CD8-positive, alpha-beta memory T cell (primary cell): ENCODE measurements around the gene ASTN2. TPM values are rescaled to one million over a fixed set of nuclear protein-coding genes. Genes with fewer than 3 reads are reported as not detected.

Source experiments
- CTCF ChIA-PET: fragments of 350-600 bp; sonication (Branson Sonifier 250); formaldehyde crosslinking; loops from one replicate; lab custom pipeline; 2021; ENCODE audit warnings: antibody characterized with exemption; lab: Charles Lee
- POLR2A ChIA-PET: fragments of 350-600 bp; sonication (Branson Sonifier 250); formaldehyde crosslinking; loops from one replicate; lab custom pipeline; 2021; ENCODE audit warnings: antibody characterized with exemption; lab: Charles Lee
- DNase-seq, 5 donors: peaks; one replicate each; pipeline versions ENCODE4 v3.0.0 to v3.0.0-alpha.2; 2020 to 2022; ENCODE audit warnings: mixed read lengths in 1 of 5
- H3K27ac ChIP-seq: one replicate; pipeline ENCODE4 v1.7.0; 2013; ENCODE audit warnings: low read depth, mild to moderate bottlenecking, low read length, moderate library complexity
- H3K27me3 ChIP-seq: 2 replicates; pipeline ENCODE4 v1.7.0; 2013; ENCODE audit warnings: low read length, mild to moderate bottlenecking; ENCODE audit not compliant: insufficient read depth, poor library complexity, severe bottlenecking
- H3K36me3 ChIP-seq: 2 replicates; pipeline ENCODE4 v1.7.0; 2013; ENCODE audit warnings: mild to moderate bottlenecking, low read length, moderate library complexity; ENCODE audit not compliant: insufficient read depth
- H3K4me1 ChIP-seq: 2 replicates; pipeline ENCODE4 v1.7.0; 2013; ENCODE audit warnings: mild to moderate bottlenecking, low read length, moderate library complexity; ENCODE audit not compliant: insufficient read depth
- H3K4me3 ChIP-seq: 2 replicates; pipeline ENCODE4 v1.7.0; 2013; ENCODE audit warnings: mild to moderate bottlenecking, low read length
- H3K9me3 ChIP-seq: 2 replicates; pipeline ENCODE4 v1.7.0; 2013; ENCODE audit warnings: mild to moderate bottlenecking, low read length
- H3K27ac Mint-ChIP-seq, 8 donors: one replicate each; pipeline ENCODE4 v1.8.0; 2020 to 2021; ENCODE audit warnings: mixed read lengths in 8 of 8, mild to moderate bottlenecking in 6 of 8, inconsistent platforms in 3 of 8, moderate library complexity in 3 of 8
- H3K27me3 Mint-ChIP-seq, 2 donors: one replicate each; pipeline ENCODE4 v1.8.0; 2020 to 2021; ENCODE audit warnings: mixed read lengths in 2 of 2, mild to moderate bottlenecking in 1 of 2, moderate library complexity in 1 of 2
- H3K36me3 Mint-ChIP-seq, 3 donors: one replicate each; pipeline ENCODE4 v1.8.0; 2020 to 2021; ENCODE audit warnings: mixed read lengths in 3 of 3, inconsistent platforms in 1 of 3, mild to moderate bottlenecking in 1 of 3
- H3K4me1 Mint-ChIP-seq, 3 donors: one replicate each; pipeline ENCODE4 v1.8.0; 2020 to 2021; ENCODE audit warnings: mixed read lengths in 3 of 3, inconsistent platforms in 1 of 3, mild to moderate bottlenecking in 1 of 3
- H3K4me3 Mint-ChIP-seq, 7 donors: one replicate each; pipeline ENCODE4 v1.8.0; 2020 to 2021; ENCODE audit warnings: mixed read lengths in 7 of 7, mild to moderate bottlenecking in 6 of 7, moderate library complexity in 4 of 7, inconsistent platforms in 2 of 7
- H3K9me3 Mint-ChIP-seq, 5 donors: one replicate each; pipeline ENCODE4 v1.8.0; 2020 to 2022; ENCODE audit warnings: mixed read lengths in 5 of 5, mild to moderate bottlenecking in 3 of 5, moderate library complexity in 2 of 5, inconsistent platforms in 1 of 5
- polyA plus RNA-seq: library from polyadenylated mRNA; unstranded; fragments of 300-500 nt; fragmentation: Illumina TruSeq; gene quantifications from one replicate; pipeline ENCODE4 v1.2.3, GENCODE V29; 2021
- total RNA-seq, 2 experiments: library from RNA; stranded (reverse); gene quantifications; one replicate each; pipeline ENCODE4 v1.2.3, GENCODE V29; 2021

The ASTN2 gene
- total and polyA plus RNA-seq, 3 experiments from 2014 or later, result 4.1 to 4.8 (median 4.2) TPM

- DNase-seq, result no peak
- H3K9me3 Mint-ChIP-seq, result peaks cover 0 to 6% (median 0%) of the 10 kb centered on the region in 5 donors
- Histone ChIP-seq H3K36me3 (no peaks in the 10 kb centered on the region), H3K4me3 (no peak overlapping the region), H3K4me1 (no peaks in the 10 kb centered on the region), H3K9me3 (no peaks in the 10 kb centered on the region), H3K27ac (no peak overlapping the region), H3K27me3 (no peaks in the 10 kb centered on the region)
- H3K36me3 Mint-ChIP-seq, result no peaks in the 10 kb centered on the region
- ChIA-PET POLR2A (no interaction called here), CTCF (no interaction called here)
- no peaks in the 10 kb centered on the region for H3K27me3 Mint-ChIP-seq
- no peak overlapping the region for H3K4me3 Mint-ChIP-seq
- no peak overlapping the region for H3K27ac Mint-ChIP-seq
- H3K4me1 Mint-ChIP-seq, result no peaks in the 10 kb centered on the region
Measured at GRCh38 chr9:117050007-117050406, 364.9 kb downstream of the ASTN2 start.

- no peaks in the 10 kb centered on the region for H3K27me3 ChIP-seq
- H3K4me3 ChIP-seq, result no peak overlapping the region
- Mint-ChIP-seq H3K4me3 (no peak overlapping the region), H3K36me3 (no peaks in the 10 kb centered on the region), H3K9me3 (peaks cover 0 to 5% (median 0%) of the 10 kb centered on the region in 5 donors), H3K4me1 (no peaks in the 10 kb centered on the region), H3K27ac (no peak overlapping the region), H3K27me3 (no peaks in the 10 kb centered on the region)
- DNase-seq, result no peak
- no peaks in the 10 kb centered on the region for H3K36me3 ChIP-seq
- no peaks in the 10 kb centered on the region for H3K4me1 ChIP-seq
- H3K27ac ChIP-seq, result no peak overlapping the region
- POLR2A ChIA-PET, result no interaction called here
- CTCF ChIA-PET, result no interaction called here
- no peaks in the 10 kb centered on the region for H3K9me3 ChIP-seq
Measured at GRCh38 chr9:117046666-117047327, 368.1 kb downstream of the ASTN2 start.

- no peaks in the 10 kb centered on the region for H3K36me3 Mint-ChIP-seq
- H3K27ac ChIP-seq, result no peak overlapping the region
- no peaks in the 10 kb centered on the region for H3K27me3 ChIP-seq
- H3K4me1 Mint-ChIP-seq, result no peaks in the 10 kb centered on the region
- no peak for DNase-seq
- H3K27ac Mint-ChIP-seq, result no peak overlapping the region
- no peaks in the 10 kb centered on the region for H3K27me3 Mint-ChIP-seq
- H3K9me3 ChIP-seq, result no peaks in the 10 kb centered on the region
- no peaks in the 10 kb centered on the region for H3K36me3 ChIP-seq
- H3K4me3 ChIP-seq, result no peak overlapping the region
- H3K9me3 Mint-ChIP-seq, result peaks cover 0 to 2% (median 0%) of the 10 kb centered on the region in 5 donors
- CTCF ChIA-PET, result no interaction called here
- no peak overlapping the region for H3K4me3 Mint-ChIP-seq
- POLR2A ChIA-PET, result no interaction called here
- H3K4me1 ChIP-seq, result no peaks in the 10 kb centered on the region
Measured at GRCh38 chr9:117044241-117044640, 370.6 kb downstream of the ASTN2 start.

- H3K9me3 ChIP-seq, result no peaks in the 10 kb centered on the region
- no peak for DNase-seq
- no peaks in the 10 kb centered on the region for H3K27me3 ChIP-seq
- ChIA-PET POLR2A (no interaction called here), CTCF (no interaction called here)
- H3K36me3 ChIP-seq, result no peaks in the 10 kb centered on the region
- Mint-ChIP-seq H3K4me1 (no peaks in the 10 kb centered on the region), H3K27me3 (no peaks in the 10 kb centered on the region), H3K27ac (no peak overlapping the region), H3K36me3 (no peaks in the 10 kb centered on the region), H3K9me3 (peaks cover 0 to 3% (median 2%) of the 10 kb centered on the region in 5 donors), H3K4me3 (no peak overlapping the region)
- no peak overlapping the region for H3K4me3 ChIP-seq
- H3K27ac ChIP-seq, result no peak overlapping the region
- H3K4me1 ChIP-seq, result no peaks in the 10 kb centered on the region
Measured at GRCh38 chr9:117043159-117043558, 371.7 kb downstream of the ASTN2 start.

GRCh38 chr9:117035546-117035945, 379.3 kb downstream of the ASTN2 start:
- no peak for DNase-seq
- Mint-ChIP-seq H3K27me3 (peaks cover 0 to 2% of the 10 kb centered on the region in 2 donors), H3K4me1 (no peaks in the 10 kb centered on the region), H3K4me3 (no peak overlapping the region), H3K9me3 (peaks cover 0 to 10% (median 2%) of the 10 kb centered on the region in 5 donors), H3K36me3 (no peaks in the 10 kb centered on the region), H3K27ac (no peak overlapping the region)
- ChIA-PET POLR2A (no interaction called here), CTCF (interaction anchor here (0.9 kb wide), 1 partner anchor 9 kb away, joined by 3 read pairs; no protein-coding TSS in a partner anchor)
- Histone ChIP-seq H3K4me1 (no peaks in the 10 kb centered on the region), H3K9me3 (no peaks in the 10 kb centered on the region), H3K4me3 (no peak overlapping the region), H3K27me3 (no peaks in the 10 kb centered on the region), H3K36me3 (no peaks in the 10 kb centered on the region), H3K27ac (no peak overlapping the region)

- Histone ChIP-seq H3K4me1 (no peaks in the 10 kb centered on the region), H3K27me3 (no peaks in the 10 kb centered on the region), H3K4me3 (no peak overlapping the region), H3K27ac (no peak overlapping the region), H3K9me3 (no peaks in the 10 kb centered on the region), H3K36me3 (no peaks in the 10 kb centered on the region)
- CTCF ChIA-PET, result interaction anchor here (0.9 kb wide), 1 partner anchor 8 kb away, joined by 3 read pairs; no protein-coding TSS in a partner anchor
- H3K9me3 Mint-ChIP-seq, result peaks cover 0 to 10% (median 2%) of the 10 kb centered on the region in 5 donors
- no peaks in the 10 kb centered on the region for H3K36me3 Mint-ChIP-seq
- no peak overlapping the region for H3K4me3 Mint-ChIP-seq
- peaks cover 0 to 2% of the 10 kb centered on the region in 2 donors for H3K27me3 Mint-ChIP-seq
- POLR2A ChIA-PET, result no interaction called here
- no peak overlapping the region for H3K27ac Mint-ChIP-seq
- DNase-seq, result no peak
- no peaks in the 10 kb centered on the region for H3K4me1 Mint-ChIP-seq
Measured at GRCh38 chr9:117034866-117035265, 380.0 kb downstream of the ASTN2 start.

GRCh38 chr9:117030254-117030768, 384.5 kb downstream of the ASTN2 start:
- H3K36me3 Mint-ChIP-seq, result no peaks in the 10 kb centered on the region
- CTCF ChIA-PET, result no interaction called here

GRCh38 chr9:117029341-117029740, 385.5 kb downstream of the ASTN2 start:
- Histone ChIP-seq H3K4me1 (no peaks in the 10 kb centered on the region), H3K27me3 (no peaks in the 10 kb centered on the region), H3K4me3 (no peak overlapping the region), H3K9me3 (no peaks in the 10 kb centered on the region), H3K27ac (no peak overlapping the region), H3K36me3 (no peaks in the 10 kb centered on the region)
- no peak for DNase-seq
- Mint-ChIP-seq H3K36me3 (no peaks in the 10 kb centered on the region), H3K4me3 (no peak overlapping the region), H3K27ac (peak overlapping the region in 1 of 8 donors; percentile 77), H3K9me3 (peaks cover 0 to 9% (median 4%) of the 10 kb centered on the region in 5 donors), H3K4me1 (no peaks in the 10 kb centered on the region), H3K27me3 (no peaks in the 10 kb centered on the region)
- POLR2A ChIA-PET, result no interaction called here
- CTCF ChIA-PET, result no interaction called here

More at GRCh38 chr9:117030254-117030768, 384.5 kb downstream of the ASTN2 start:
- POLR2A ChIA-PET, result no interaction called here
- Mint-ChIP-seq H3K9me3 (peaks cover 0 to 7% (median 4%) of the 10 kb centered on the region in 5 donors), H3K4me3 (no peak overlapping the region), H3K27ac (no peak overlapping the region), H3K4me1 (no peaks in the 10 kb centered on the region), H3K27me3 (no peaks in the 10 kb centered on the region)
- Histone ChIP-seq H3K9me3 (no peaks in the 10 kb centered on the region), H3K4me1 (no peaks in the 10 kb centered on the region), H3K4me3 (no peak overlapping the region), H3K27me3 (no peaks in the 10 kb centered on the region), H3K27ac (no peak overlapping the region), H3K36me3 (no peaks in the 10 kb centered on the region)
- DNase-seq, result no peak
